GM18867 (cell line): Measurements from ENCODE around the gene LAIR2.

Source experiments
- ATAC-seq: cut with Tn5 transposase; IDR thresholded peaks from one replicate; pipeline ENCODE4 v1.9.1; 2021; ENCODE audit warnings: mild to moderate bottlenecking, moderate library complexity; ENCODE audit not compliant: unreplicated experiment

Gene LAIR2

GRCh38 chr19:54530866-54531265, 28.2 kb downstream of the LAIR2 start:
- no peak for ATAC-seq

DNA sequence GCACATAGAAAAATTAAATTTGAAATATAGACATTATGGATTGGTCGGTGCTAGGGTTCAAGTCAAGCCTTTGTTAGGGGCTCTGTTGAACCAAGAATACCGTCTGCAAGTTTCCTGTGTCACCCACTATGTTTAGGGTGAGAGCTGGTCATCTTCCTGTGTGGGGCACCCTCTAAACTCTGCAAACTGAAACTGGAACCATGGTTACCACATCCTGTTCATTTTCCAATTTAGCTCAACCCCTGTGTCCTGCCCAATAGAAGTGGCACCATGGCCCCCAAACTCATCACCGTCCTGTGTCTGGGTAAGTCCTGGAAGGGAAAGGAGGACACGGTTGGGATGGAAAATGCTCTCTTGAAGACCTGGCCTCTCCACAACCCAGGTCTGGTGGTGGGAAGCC, 29.9 kb downstream of the LAIR2 start:
- peak; percentile 85 for ATAC-seq

- ATAC-seq = no peak
Measured at GRCh38 chr19:54533476-54533875, 30.8 kb downstream of the LAIR2 start.

DNA sequence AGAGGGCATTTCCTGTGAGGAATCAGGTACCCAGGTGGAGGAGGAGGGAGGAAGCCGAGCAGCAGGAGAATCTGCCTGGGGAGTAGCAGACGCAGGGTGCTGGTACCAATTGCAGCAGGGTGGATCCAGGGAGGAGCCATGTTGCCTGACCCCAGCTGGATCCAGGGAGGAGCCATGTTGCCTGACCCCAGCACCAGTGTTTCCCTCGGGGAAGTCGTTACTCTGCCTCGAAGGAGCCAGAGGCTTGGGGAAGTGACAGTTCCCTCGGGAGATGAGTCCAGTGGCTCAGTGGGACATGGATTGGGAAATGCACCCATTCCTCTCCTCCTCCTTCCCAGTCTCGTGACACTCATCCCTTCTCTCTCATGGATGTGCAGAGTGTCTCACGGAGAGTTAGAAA, 31.5 kb downstream of the LAIR2 start:
- no peak for ATAC-seq

DNA sequence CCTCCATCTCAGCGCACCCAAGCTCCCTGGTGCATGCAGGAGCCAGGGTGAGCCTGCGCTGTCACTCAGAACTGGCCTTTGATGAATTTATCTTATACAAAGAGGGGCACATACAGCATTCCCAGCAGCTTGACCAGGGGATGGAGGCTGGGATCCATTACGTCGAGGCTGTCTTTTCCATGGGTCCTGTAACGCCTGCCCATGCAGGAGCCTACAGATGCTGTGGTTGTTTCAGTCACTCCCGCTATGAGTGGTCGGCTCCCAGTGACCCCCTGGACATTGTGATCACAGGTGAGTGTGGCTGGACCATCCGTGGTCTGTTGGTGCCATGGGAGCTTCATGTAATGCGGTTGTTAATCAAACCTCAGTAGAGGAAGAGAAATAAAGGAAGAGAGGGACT, 33.0 kb downstream of the LAIR2 start:
- no peak for ATAC-seq

GRCh38 chr19:54536956-54537355, 34.3 kb downstream of the LAIR2 start:
- ATAC-seq = no peak

DNA sequence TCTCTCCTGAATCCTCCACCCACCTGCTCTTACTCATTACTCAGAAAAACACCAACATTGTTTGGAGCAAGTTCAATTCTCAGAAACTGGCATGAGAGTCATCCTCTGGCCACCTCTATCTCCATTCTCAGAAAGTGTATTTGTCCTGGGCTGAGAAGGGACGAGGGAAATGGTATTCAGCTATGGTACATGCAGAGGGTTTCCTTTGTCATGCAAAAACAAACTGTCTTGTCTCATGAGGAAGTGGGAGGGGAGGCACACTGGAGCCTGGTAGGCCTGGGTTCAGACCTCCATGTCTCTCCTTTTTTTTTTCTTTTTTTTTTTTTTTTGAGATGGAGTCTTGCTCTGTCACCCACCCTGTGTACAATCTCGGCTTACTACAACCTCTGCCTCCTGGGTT, 39.1 kb downstream of the LAIR2 start:
- ATAC-seq = no peak

DNA sequence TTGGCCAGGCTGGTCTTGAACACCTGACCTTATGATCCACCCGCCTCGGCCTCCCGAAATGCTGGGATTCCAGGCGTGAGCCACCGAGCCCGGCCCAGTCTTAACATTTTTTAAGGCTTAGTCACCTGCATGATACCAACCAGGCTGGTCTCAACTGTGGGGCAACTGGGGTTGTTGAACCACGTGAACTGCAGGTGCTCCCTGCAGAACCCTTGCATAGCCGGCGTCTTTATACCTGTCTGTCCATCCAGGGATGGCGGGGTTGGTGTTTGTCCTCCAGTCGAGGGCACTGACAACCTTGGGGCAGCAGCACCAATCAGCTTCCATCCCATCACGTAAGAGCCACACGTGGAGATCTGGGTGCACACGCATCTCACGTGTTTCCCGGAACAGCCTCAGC, 46.2 kb downstream of the LAIR2 start:
- no peak for ATAC-seq

GRCh38 chr19:54549224-54549623, 46.6 kb downstream of the LAIR2 start:
- no peak for ATAC-seq

DNA sequence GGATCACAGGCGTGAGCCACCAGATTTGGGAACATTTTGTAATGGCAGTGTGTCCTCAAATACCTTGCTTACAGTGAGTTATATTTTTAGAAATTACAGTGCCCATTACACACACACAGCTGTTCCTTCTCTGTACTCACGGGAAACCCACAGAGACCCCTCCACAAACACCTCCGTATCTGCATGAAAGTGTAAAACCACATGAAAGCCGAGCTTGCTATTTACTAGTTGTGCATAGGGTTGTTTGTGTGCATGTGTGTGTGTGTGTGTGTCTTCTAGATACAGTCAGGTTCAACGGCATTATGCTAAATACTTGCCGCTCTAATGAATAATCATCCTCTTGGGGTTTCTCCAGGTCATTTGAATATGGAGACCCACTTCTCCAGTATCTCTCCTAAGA, 48.7 kb downstream of the LAIR2 start:
- no peak for ATAC-seq

DNA sequence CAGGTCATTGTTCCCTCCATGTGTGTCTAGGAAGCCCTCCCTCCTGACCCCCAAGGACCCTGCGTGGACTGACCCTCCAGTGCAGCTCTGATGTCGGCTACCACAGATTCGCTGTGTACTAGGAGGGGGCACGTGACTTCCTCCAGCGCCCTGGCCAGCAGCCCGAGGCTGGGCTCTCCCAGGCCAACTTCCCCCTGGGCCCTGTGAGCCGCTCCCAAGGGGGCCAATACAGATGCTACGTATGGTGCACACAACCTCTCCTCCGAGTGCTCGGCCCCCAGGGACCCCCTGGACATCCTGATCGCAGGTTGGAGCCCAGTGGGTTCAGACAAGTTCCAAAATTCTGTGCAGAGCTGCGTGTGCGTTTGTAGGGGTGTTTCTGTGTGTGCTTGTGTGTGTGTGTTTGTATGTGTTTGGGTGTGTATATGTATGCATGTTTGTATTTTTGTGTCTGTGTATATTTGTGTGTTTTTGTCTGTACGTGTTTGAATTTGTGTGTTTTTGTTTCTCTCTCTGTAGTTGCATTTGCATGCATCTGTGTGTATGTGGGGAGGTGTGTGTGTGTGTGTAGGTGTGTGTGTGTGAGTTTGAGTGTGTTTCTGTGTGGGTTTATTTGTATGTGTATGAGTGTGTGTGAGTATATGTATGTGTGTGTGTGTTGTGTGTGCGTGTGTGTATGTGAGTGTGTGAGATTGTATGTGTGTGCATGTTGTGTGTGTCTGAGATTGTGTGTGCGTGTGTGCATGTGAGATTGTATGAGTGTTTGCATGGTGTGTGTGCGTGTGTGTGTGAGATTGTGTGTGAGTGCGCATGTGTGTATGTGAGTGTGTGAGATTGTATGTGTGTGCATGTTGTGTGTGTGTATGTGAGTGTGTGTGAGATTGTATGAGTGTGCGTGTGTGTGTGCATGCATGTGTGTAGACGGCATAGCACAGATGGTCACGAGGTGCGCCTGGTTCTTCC, 49.6 kb downstream of the LAIR2 start:
- no peak for ATAC-seq

- ATAC-seq = no peak
Measured at GRCh38 chr19:54552913-54553310, 50.3 kb downstream of the LAIR2 start.

DNA sequence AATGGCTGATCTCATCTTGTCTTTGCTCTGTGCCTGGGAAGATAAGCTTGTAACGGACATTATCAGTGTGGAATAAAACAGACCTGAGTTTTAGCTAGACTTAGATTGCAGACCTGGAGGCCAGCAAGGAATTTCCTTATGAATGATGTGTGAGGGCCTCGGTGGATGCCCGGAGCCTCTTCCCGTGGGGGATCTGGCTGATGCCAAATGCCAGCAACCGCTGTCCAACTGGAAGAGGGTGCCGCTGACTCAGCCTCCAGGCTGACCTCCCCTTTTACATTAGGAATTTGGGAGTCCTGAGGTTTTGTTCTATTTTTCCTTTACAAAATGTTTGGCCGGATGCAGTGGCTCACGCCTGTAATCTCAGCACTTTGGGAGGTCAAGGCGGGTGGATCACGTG, 51.4 kb downstream of the LAIR2 start:
- ATAC-seq = no peak

GRCh38 chr19:54554896-54555295, 52.3 kb downstream of the LAIR2 start:
- ATAC-seq = no peak

DNA sequence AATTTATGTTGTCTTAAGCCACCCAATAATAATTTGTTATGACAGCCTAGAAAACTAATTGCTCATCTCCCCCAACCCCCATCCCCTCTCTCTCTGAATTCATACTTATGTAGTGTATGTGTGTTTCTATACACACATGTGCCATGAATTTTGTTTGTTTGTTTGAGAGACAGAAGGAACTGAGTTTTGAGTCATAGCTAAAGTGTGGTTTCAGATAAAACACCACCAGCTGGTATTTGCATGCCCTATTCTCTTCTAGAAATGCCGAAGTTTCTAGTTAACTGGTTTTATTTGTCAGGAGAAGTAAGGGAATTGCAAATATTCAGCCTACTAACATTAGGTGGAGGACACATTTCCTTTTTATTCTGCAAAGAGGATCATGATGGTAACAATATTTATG, 53.6 kb downstream of the LAIR2 start:
- ATAC-seq = peak; percentile 56

- no peak for ATAC-seq
Measured at GRCh38 chr19:54558339-54558738, 55.7 kb downstream of the LAIR2 start.
